Activated naive CD4-positive, alpha-beta T cell treated with anti-CD3 and anti-CD28 coated beads, Interleukin-2, amount 50 U/mL, for 24 hours (primary cell): ENCODE measurements around the gene STOM.

Source experiments
- H3K27ac Mint-ChIP-seq: one replicate; pipeline ENCODE4 v1.8.0; 2021; ENCODE audit warnings: mild to moderate bottlenecking, mixed read lengths
- H3K27me3 Mint-ChIP-seq: one replicate; pipeline ENCODE4 v1.8.0; 2021; ENCODE audit warnings: mixed read lengths
- H3K36me3 Mint-ChIP-seq: one replicate; pipeline ENCODE4 v1.8.0; 2021; ENCODE audit warnings: mixed read lengths
- H3K4me1 Mint-ChIP-seq: one replicate; pipeline ENCODE4 v1.8.0; 2021; ENCODE audit warnings: mixed read lengths
- H3K4me3 Mint-ChIP-seq: one replicate; pipeline ENCODE4 v1.8.0; 2021; ENCODE audit warnings: mild to moderate bottlenecking, mixed read lengths
- H3K9me3 Mint-ChIP-seq: one replicate; pipeline ENCODE4 v1.8.0; 2021; ENCODE audit warnings: mixed read lengths

Gene STOM

DNA sequence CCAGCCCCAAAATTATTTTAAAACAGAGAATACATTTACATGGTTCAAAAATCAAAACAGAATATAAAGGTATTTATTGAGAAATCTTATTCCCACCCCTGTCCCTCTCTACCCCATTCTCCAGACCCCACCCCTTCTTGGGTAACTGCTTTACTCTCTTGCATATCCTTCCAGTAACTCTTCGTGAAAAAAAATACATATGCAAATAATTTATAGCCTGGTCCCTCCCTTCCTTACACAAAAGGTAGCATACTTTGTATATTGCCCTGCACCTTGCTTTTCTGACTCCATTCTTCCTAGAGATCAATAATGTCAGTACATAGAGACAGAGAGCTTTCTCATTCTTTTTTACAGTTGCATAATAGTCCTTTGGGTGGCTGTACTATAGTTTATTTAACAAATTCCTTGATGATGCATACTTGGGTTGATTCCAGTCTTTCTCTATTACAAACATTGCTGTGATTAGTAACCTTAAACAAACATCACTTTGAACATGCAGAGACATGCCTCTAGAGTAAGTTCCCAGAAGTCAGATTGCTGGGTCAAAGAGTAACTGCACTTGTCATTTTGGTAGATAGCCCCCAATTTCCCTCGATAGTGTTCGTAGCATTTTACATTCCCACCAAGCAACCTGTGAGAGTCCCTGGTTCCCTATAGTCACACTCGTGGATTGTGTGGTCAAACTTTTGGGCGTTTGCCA lies 47.9 kb downstream of the STOM start:
- Mint-ChIP-seq H3K9me3 (no peaks in the 10 kb centered on the region), H3K4me1 (peaks cover 10% of the 10 kb centered on the region), H3K27ac (no peak overlapping the region), H3K36me3 (peaks cover 4% of the 10 kb centered on the region), H3K27me3 (no peaks in the 10 kb centered on the region), H3K4me3 (no peak overlapping the region)

DNA sequence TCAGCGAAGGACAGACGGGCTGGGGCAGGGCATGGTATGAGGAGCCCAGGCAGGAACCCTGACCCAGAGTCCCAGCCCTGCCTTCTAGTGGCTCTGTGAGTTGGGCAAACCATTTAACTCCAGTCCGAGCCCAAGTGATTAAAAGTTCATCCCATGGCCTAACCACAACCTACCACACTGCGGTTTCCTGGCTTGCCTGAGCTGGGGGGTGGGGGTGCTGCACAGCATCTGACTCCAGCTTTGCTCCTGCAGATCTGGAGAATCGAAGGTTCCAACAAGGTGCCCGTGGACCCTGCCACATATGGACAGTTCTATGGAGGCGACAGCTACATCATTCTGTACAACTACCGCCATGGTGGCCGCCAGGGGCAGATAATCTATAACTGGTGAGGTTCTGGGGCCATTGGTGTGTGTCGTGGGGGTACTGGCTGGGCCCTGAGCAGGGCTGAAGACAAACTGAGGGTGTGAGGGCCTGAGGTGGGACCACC lies 49.0 kb downstream of the STOM start:
- Mint-ChIP-seq H3K9me3 (no peaks in the 10 kb centered on the region), H3K27me3 (no peaks in the 10 kb centered on the region), H3K4me3 (no peak overlapping the region), H3K36me3 (peaks cover 4% of the 10 kb centered on the region), H3K4me1 (peaks cover 10% of the 10 kb centered on the region), H3K27ac (no peak overlapping the region)

DNA sequence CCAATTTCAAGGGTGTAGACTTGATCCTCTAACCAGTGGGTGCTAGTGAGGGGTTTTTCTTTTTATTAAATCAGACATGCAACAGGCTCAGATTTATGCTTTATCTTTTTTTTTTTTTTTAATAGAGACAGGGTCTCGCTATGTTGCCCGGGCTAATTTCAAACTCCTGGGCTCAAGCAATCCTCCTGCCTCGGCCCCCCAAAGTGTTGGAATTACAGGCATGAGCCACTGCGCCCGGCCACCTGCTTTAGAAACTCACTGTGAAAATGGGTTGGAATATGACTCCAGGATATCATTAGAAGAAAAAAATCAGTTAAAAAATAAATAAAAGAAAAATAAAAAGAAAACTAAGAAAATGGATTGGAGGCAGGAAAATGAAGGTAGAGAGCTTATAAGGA lies 50.7 kb downstream of the STOM start:
- Mint-ChIP-seq H3K36me3 (peaks cover 3% of the 10 kb centered on the region), H3K4me1 (peaks cover 10% of the 10 kb centered on the region), H3K4me3 (no peak overlapping the region), H3K27ac (no peak overlapping the region), H3K9me3 (no peaks in the 10 kb centered on the region), H3K27me3 (no peaks in the 10 kb centered on the region)

DNA sequence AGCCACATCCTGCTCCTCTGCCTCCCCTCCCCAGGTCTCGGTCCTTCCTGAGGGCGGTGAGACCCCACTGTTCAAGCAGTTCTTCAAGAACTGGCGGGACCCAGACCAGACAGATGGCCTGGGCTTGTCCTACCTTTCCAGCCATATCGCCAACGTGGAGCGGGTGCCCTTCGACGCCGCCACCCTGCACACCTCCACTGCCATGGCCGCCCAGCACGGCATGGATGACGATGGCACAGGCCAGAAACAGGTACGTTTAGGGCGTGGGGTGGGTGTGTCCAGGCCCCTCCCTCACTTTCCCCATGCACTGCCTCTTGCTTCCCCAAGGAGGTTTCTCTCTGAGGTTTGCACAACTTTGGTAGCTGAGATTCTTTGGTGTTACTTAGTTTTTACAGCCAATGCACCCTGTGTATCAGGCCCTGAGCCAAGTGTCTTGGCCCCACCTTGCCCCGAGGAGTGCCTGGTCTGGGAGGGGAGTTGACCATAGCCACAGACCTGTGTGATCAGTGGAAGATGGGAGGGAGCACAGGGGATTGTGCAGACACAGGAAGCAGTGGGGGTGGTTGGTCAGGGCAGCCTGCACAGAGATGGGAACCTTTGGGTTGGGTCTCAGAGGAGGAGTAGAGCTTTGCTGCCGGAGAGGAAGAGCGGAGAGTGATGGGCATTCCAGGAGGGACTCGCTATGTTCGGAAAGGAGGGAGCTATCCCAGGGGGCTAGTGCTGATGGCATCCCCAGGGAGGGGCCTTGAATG lies 51.2 kb downstream of the STOM start:
- H3K36me3 Mint-ChIP-seq = peaks cover 3% of the 10 kb centered on the region
- H3K9me3 Mint-ChIP-seq = no peaks in the 10 kb centered on the region
- no peak overlapping the region for H3K27ac Mint-ChIP-seq
- no peak overlapping the region for H3K4me3 Mint-ChIP-seq
- H3K4me1 Mint-ChIP-seq = peaks cover 10% of the 10 kb centered on the region
- no peaks in the 10 kb centered on the region for H3K27me3 Mint-ChIP-seq

DNA sequence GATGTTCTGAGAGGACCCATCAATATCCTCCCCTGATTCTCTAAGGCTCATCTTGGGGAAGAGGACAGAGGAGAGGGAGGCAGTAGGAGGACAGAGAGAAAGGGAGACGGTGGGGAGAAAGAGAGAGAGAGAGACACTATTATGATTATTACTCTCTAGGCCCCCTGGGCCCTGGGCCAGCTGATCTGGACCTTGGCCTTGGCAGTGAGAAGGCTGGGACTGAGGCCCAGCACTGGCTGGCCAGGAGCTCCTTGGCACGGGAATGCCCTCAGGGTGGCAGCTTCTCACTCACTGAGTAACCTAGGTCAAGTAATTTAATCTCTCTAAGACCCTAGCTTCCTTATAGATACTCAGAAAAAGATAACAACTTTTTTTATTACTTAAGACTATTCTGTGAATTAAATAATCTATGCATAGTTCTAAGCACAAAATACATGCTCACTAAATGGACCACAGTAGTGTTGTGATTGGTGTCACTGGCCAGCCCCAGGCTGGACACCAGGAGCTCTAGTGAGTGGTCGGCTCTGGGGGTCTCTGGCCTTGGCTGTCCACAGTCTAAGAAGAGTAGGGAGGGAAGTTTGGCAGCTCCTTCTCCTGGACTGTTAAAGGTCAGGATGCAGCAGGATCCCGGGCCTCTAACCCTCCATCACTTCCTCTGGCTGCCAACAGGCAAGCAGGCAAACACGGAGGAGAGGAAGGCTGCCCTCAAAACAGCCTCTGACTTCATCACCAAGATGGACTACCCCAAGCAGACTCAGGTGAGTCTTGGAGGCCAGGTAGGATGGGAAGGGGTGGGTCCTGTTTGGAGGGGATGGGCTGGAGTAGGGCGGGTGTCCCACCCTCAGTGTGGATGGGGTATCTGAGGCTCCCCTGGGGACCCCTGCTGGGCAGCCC lies 52.1 kb downstream of the STOM start:
- H3K4me3 Mint-ChIP-seq = no peak overlapping the region
- H3K9me3 Mint-ChIP-seq = no peaks in the 10 kb centered on the region
- no peak overlapping the region for H3K27ac Mint-ChIP-seq
- no peaks in the 10 kb centered on the region for H3K27me3 Mint-ChIP-seq
- H3K36me3 Mint-ChIP-seq = peaks cover 3% of the 10 kb centered on the region
- H3K4me1 Mint-ChIP-seq = peaks cover 10% of the 10 kb centered on the region

DNA sequence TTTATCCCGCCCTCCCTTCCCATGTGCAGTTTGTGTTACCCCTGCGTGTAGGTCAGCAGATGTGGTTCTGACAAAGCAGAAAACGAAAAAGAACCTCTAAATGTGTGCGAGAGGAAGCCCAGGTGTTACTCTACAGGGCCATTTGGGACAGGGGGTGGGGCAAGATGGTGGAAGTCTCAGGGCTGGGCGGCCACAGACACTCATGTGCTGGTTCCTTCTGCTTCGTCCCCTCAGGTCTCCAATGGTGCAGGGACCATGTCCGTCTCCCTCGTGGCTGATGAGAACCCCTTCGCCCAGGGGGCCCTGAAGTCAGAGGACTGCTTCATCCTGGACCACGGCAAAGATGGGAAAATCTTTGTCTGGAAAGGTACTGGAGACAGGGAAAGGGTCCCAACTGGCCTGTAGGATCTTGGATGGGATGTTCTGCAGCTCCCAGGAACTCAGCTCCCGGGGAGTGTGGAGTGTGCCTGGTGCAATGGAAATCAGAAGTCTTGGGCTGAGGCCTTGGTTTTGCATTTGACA lies 53.1 kb downstream of the STOM start:
- H3K36me3 Mint-ChIP-seq = no peaks in the 10 kb centered on the region
- no peaks in the 10 kb centered on the region for H3K27me3 Mint-ChIP-seq
- H3K27ac Mint-ChIP-seq = no peak overlapping the region
- H3K4me1 Mint-ChIP-seq = peaks cover 6% of the 10 kb centered on the region
- H3K9me3 Mint-ChIP-seq = no peaks in the 10 kb centered on the region
- H3K4me3 Mint-ChIP-seq = no peak overlapping the region

DNA sequence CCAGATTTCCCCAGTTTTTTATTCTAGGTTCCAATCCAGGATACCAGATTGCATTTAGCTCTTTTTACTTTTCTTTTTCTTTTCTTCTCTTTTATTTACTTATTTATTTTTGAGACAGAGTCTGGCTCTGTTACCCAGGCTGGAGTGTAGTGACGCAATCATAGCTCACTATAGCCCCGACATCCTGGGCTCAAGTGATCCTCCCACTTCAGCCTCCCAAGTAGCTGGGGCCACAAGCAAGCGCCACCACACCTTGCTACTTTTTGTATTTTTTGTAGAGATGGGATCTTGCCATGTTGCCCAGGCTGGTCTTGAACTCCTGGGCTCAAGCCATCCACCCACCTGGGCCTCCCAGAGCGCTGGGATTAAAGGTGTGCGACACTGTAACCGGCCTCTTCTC lies 53.7 kb downstream of the STOM start:
- peaks cover 6% of the 10 kb centered on the region for H3K4me1 Mint-ChIP-seq
- no peak overlapping the region for H3K4me3 Mint-ChIP-seq
- no peaks in the 10 kb centered on the region for H3K36me3 Mint-ChIP-seq
- no peaks in the 10 kb centered on the region for H3K9me3 Mint-ChIP-seq
- no peaks in the 10 kb centered on the region for H3K27me3 Mint-ChIP-seq
- H3K27ac Mint-ChIP-seq = no peak overlapping the region

DNA sequence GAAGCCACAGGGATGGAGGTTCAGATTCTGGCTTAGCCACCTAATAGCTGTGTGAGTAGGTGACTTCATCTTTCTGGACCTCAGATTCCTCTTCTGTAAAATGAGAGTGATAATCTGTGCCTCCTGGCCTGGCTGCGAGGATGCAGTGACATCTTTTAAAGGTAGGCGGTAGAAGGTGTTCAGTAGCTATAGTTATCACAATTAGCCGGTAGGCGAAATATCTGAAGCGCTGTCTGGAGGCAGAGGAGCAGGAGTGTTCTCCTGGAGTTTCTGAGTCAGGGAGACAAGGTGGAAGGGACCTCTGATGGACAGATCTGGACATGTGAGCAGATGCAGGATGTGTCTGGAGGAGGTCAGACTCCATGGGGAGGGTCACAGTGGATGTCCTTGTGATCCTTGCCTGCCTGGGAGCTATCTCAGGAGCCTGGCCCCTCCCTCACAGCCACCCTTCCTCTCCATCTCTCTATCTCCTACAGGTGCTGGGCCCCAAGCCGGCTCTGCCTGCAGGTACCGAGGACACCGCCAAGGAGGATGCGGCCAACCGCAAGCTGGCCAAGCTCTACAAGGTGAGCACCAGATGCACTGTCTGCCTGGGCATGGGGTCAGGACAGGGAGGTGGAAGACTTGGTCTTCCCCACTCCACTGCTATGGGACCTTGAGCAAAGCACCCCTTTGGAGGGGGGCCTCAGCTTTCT lies 56.4 kb downstream of the STOM start:
- H3K4me1 Mint-ChIP-seq = no peaks in the 10 kb centered on the region
- no peaks in the 10 kb centered on the region for H3K36me3 Mint-ChIP-seq
- no peaks in the 10 kb centered on the region for H3K27me3 Mint-ChIP-seq
- no peaks in the 10 kb centered on the region for H3K9me3 Mint-ChIP-seq
- H3K27ac Mint-ChIP-seq = no peak overlapping the region
- H3K4me3 Mint-ChIP-seq = no peak overlapping the region

DNA sequence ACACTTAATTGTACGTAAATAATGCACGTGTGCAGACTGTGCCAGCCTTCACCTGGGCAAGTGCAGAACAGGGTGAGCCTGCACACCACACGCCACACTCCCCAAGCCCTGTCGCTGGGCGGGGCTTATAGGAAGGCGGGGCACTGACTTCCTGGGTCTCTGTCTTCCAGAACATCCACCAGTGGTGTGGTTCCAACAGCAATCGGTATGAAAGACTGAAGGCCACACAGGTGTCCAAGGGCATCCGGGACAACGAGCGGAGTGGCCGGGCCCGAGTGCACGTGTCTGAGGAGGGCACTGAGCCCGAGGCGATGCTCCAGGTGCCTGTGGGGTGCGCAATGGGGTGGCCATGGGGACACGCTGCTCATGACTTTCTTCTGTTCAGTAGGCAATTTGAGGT lies 57.9 kb downstream of the STOM start:
- Mint-ChIP-seq H3K27ac (no peak overlapping the region), H3K4me1 (no peaks in the 10 kb centered on the region), H3K9me3 (no peaks in the 10 kb centered on the region), H3K27me3 (no peaks in the 10 kb centered on the region), H3K36me3 (no peaks in the 10 kb centered on the region), H3K4me3 (no peak overlapping the region)

DNA sequence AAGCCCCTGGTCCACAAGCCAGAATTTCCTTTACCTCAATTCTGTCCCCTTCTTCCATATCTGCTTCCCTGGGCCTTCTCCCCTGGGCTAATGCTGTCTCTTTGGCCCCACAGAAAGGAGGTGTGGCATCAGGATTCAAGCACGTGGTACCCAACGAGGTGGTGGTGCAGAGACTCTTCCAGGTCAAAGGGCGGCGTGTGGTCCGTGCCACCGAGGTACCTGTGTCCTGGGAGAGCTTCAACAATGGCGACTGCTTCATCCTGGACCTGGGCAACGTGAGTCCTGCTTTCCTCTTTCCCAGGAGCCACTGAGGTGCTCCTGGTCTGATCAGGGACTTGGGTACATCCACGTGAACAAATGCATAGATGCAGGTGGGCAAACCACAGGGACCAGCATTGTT lies 59.5 kb downstream of the STOM start:
- no peaks in the 10 kb centered on the region for H3K9me3 Mint-ChIP-seq
- H3K4me3 Mint-ChIP-seq = no peak overlapping the region
- no peaks in the 10 kb centered on the region for H3K27me3 Mint-ChIP-seq
- no peak overlapping the region for H3K27ac Mint-ChIP-seq
- H3K4me1 Mint-ChIP-seq = no peaks in the 10 kb centered on the region
- no peaks in the 10 kb centered on the region for H3K36me3 Mint-ChIP-seq

DNA sequence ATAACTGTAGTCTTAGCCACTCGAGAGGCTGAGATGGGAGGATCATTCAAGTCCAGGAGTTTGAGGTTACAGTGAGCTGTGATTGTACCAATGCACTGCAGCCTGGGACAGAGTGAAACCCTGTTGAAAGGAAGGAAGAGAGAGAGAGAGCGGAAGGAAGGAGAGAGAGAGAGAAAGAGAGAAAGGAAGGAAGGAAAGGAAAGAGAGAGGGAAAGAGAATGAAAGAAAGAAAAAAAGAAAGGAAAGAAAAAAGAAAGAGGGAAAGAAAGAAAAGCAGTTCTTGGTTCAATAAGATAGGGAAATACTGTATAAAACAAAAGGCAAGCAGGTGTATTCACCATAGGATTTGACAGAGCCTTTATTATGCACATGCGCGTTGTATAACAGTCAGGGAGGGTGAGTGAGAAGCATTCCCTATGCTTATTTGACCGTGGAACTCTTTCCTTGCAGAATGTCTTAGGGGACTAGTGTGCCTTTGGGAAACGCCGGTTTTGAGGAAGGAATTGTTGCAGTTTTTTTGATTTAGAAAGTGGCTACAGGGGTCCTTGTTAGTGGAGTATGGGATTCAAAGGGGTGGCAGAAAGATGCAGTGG lies 60.1 kb downstream of the STOM start:
- no peaks in the 10 kb centered on the region for H3K4me1 Mint-ChIP-seq
- no peaks in the 10 kb centered on the region for H3K27me3 Mint-ChIP-seq
- H3K9me3 Mint-ChIP-seq = no peaks in the 10 kb centered on the region

DNA sequence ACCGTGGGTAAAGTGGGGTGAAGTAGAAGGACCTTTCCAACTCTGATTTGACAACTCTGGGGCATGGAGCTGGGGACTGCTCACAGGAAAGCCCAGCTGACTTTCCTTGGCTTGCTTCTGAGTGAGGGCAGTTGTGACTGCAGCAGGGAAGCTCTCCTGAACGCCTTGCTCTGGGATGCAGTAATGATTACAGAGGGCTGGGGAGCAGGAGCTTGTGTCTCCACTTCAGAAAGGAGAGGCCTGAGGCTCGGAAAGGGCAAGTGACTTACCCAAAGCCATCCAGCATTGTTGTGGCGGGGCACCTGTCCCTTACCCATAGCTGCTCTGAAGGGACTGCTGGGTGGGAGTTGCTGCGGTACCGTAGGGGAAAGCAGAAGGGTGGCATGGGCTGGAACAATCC lies 60.9 kb downstream of the STOM start:
- Mint-ChIP-seq H3K9me3 (no peaks in the 10 kb centered on the region), H3K4me1 (no peaks in the 10 kb centered on the region), H3K27me3 (no peaks in the 10 kb centered on the region), H3K27ac (no peak overlapping the region), H3K4me3 (no peak overlapping the region), H3K36me3 (no peaks in the 10 kb centered on the region)

More for the DNA sequence above, 60.1 kb downstream of the STOM start:
- no peak overlapping the region for H3K4me3 Mint-ChIP-seq
- no peaks in the 10 kb centered on the region for H3K36me3 Mint-ChIP-seq
- H3K27ac Mint-ChIP-seq = no peak overlapping the region

DNA sequence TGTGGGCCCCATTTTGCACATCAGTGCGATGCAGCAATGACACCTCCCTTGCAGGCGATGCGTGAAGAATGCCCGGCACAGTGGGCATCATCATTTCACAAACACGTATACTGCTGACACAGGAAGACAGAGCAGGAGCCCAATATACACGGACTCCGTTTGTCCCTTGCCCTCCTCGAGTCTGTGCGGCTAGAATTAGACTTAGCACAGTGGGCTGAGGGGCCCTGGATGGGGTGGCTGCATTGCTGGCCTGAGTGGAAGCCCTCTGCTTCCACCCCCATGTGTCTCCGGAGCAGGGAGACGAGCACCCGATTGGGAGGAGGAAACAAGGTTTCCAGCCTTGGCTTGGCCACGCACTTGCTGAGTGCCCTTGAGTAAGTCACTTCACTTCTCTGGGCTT lies 61.3 kb downstream of the STOM start:
- Mint-ChIP-seq H3K36me3 (no peaks in the 10 kb centered on the region), H3K4me3 (no peak overlapping the region), H3K27me3 (no peaks in the 10 kb centered on the region), H3K9me3 (no peaks in the 10 kb centered on the region), H3K4me1 (no peaks in the 10 kb centered on the region), H3K27ac (no peak overlapping the region)

DNA sequence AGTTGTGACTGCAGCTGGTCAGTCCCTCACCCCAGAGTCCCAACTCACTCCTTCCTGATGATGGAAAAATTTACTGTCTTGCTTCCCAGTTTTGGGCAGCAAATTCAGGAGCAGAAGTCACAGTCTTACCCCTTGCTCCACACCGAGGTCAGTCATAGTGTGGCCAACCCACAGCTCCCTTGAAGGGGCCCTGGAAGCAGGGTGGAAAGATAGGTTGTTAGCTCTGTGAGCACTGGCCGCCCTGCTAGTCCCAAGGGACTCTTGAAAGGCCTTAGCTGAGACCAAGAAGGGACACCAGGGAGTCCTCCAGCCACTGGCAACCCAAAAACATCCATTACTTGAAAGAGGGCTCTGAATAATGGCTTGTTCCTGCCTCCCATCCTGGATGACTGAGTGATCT lies 62.1 kb downstream of the STOM start:
- no peaks in the 10 kb centered on the region for H3K36me3 Mint-ChIP-seq
- no peaks in the 10 kb centered on the region for H3K9me3 Mint-ChIP-seq
- H3K4me1 Mint-ChIP-seq = no peaks in the 10 kb centered on the region
- H3K27me3 Mint-ChIP-seq = no peaks in the 10 kb centered on the region
- no peak overlapping the region for H3K27ac Mint-ChIP-seq
- H3K4me3 Mint-ChIP-seq = no peak overlapping the region
